Heart left ventricle (tissue), 16 donors: ENCODE data around the gene SUPT3H. TPM values are rescaled to one million over a fixed set of nuclear protein-coding genes. Genes with fewer than 3 reads are reported as not detected.

ENCODE experiments used
- ATAC-seq, 4 donors: fragments of 200-7000 bp; cut with Tn5 transposase; one replicate each; pipeline ENCODE4 v1.9.1; 2020 to 2022; ENCODE audit warnings: moderate library complexity in 4 of 4, mild to moderate bottlenecking in 3 of 4, moderate number of reproducible peaks in 1 of 4
- DNase-seq, 5 donors: peaks; one replicate each; pipeline ENCODE4 v3.0.0-alpha.2; 2020
- H3K27ac ChIP-seq, 12 donors: fragments of 200-600 bp; sonication (generic) in 4 of 12; one replicate each; pipeline versions ENCODE4 v1.5.0 to v1.8.0; 2016 to 2022; ENCODE audit warnings: mild to moderate bottlenecking in 2 of 12
- H3K27me3 ChIP-seq, 9 donors: fragments of 200-600 bp; sonication (generic) in 2 of 9; one replicate each; pipeline versions ENCODE4 v1.5.1 to v1.8.0; 2016 to 2022; ENCODE audit warnings: mild to moderate bottlenecking in 3 of 9
- H3K36me3 ChIP-seq, 9 donors: fragments of 200-600 bp; sonication (generic) in 2 of 9; one replicate each; pipeline versions ENCODE4 v1.5.0 to v1.8.0; 2018 to 2022; ENCODE audit warnings: mild to moderate bottlenecking in 2 of 9
- H3K4me1 ChIP-seq, 12 donors: fragments of 200-600 bp; sonication (generic) in 4 of 12; one replicate each; pipeline versions ENCODE4 v1.5.0 to v1.8.0; 2016 to 2022; ENCODE audit warnings: mild to moderate bottlenecking in 3 of 12
- H3K4me3 ChIP-seq, 12 donors: fragments of 200-600 bp; sonication (generic) in 4 of 12; one replicate each; pipeline versions ENCODE4 v1.5.0 to v1.8.0; 2017 to 2022; ENCODE audit warnings: mild to moderate bottlenecking in 9 of 12, moderate library complexity in 4 of 12
- H3K9me3 ChIP-seq, 12 donors: fragments of 200-600 bp; sonication (generic) in 4 of 12; one replicate each; pipeline versions ENCODE4 v1.5.0 to v1.8.0; 2016 to 2022; ENCODE audit warnings: mild to moderate bottlenecking in 1 of 12
- POLR2A ChIP-seq, 2 donors: fragments of 450-650 bp; IDR thresholded peaks; one replicate each; pipeline ENCODE4 v1.6.1; 2017; ENCODE audit warnings: antibody characterized with exemption in 2 of 2, mild to moderate bottlenecking in 2 of 2, moderate library complexity in 2 of 2
- WGBS, 4 donors: extraction: QIAGEN DNeasy Blood & Tissue Kit in 2 of 4; methylation state at CpG; one replicate each; pipeline versions ENCODE4 v1.1.5 to v1.1.7; 2013 to 2018; 5-methylcytosine and 5-hydroxymethylcytosine counted together
- intact Hi-C, 10 donors: fragments of 100-400 bp; cut with DNase I; formaldehyde crosslinking; loops; one replicate each; pipeline versions ENCODE4 v1.11.1 to v1.14.2; 2022
- polyA plus RNA-seq, 2 donors: library from polyadenylated mRNA; stranded (reverse); fragments of 200-250 nt; gene quantifications; one replicate each; pipeline ENCODE4 v1.2.3, GENCODE V29; 2013
- total RNA-seq, 9 donors: library from RNA; depleted of rRNA in 2 of 9; stranded (reverse); fragments of >200 nt in 2 of 9; fragmentation: NEBNext Ultra II Directional in 3 of 9; extraction: Animal tissue kit (Norgen Biotek cat#: 25700) in 3 of 9; gene quantifications; one replicate each; pipeline versions ENCODE4 v1.1.0 to v1.2.4, GENCODE V29; 2016 to 2023
- TF ChIP-seq, protein P1 (sequence below), 12 donors: fragments of 200-600 bp; sonication (generic) in 4 of 12; IDR thresholded peaks; one replicate each; pipeline versions ENCODE4 v1.5.0 to v1.8.0; 2018 to 2022; ENCODE audit warnings: antibody characterized with exemption in 12 of 12, mild to moderate bottlenecking in 5 of 12
- donor health status: ischemic (EF 13 %, LVEDD 7.1; RV severe dilation, severe dysfunction).
- donor health status: healthy with polysubstance abuse.
- donor health status: DM: no; HTN: yes; CAD: no.
- donor health status: DM: no; HTN: no; CAD: no.
- donor health status: ischemic (EF 25% LVEDD 6.9; RV normal size, moderate dysfunction).
- donor health status: ischemic (EF 25% LVEDD 5.7; RV mildly dilated, moderate dysfunction).
- donor health status: healthy.
- donor health status: DM: yes; HTN: yes; CAD: no.
- donor health status: ischemic (EF 35%, LVEDD 5.7; RV mildly dilated, moderate dysfunction).
- donor health status: nonischemic (EF 11% LVEDD 7.7; RV severe dilation, severe dysfunction).
- donor health status: DM: yes; HTN: yes; CAD: no.
- donor health status: PGD.
- donor health status: ischemic (EF 29% LVEDD 5.4; RV normal size, mild dysfunction).
- donor health status: nonischemic (EF 23%, LVEDD 6.1; RV moderate dilation, normal function).

SUPT3H gene
- total and polyA plus RNA-seq, 11 donors, result 1.5 to 8.1 (median 4.1) TPM

DNA sequence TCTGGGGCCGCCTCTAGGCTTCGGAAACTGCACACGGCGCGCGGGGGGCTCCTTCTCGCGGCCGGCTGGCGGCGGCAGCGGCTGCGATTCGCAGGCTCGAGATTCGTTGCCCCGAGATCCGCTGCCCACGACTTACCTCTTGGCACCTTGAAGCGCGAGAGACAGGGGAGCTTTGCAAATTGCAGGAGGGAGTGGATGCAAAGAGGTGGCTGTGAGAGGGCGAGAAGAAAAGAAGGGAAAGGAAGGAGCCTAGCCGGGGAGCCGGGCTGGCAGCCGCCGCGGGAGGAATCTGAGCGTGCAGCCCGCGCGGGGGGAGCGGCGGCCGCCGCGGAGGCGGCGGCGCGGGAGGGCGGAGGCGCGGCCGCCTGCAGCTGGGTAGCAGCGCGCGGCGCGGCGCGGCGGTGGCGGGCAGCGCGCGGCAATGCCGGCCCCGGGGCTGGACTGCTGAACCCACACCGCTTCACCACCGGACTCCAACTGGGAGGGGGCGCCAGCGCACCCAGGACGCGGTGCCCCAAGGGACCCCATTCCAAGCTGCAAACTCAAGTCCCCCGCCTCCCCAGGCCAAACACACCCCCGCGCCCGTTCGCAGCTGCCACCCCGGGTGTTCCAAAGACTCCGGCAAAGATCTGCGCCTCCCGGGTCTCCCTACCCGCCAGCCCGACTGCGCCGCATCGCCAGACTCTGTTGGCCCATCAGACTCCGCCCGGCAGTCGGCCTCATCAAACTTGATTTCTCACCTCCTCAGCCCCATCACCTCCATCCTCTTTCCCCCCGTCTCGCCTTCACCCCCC, 44.2 kb upstream of the SUPT3H start:
- 1% methylated on average over 69 to 83 of the region's 83 CpGs for WGBS, 4 donors
- H3K27ac ChIP-seq, result peak overlapping the region in 7 of 12 donors; percentile 37 to 82 (median 54)
- DNase-seq (peak; percentile 50 to 81 (median 65)), ATAC-seq (peak; percentile 39 to 77 (median 56))
- H3K27me3 ChIP-seq, result peaks cover 2 to 55% (median 23%) of the 10 kb centered on the region in 9 donors
- no peaks in the 10 kb centered on the region for H3K36me3 ChIP-seq
- no peaks in the 10 kb centered on the region for H3K9me3 ChIP-seq
- H3K4me3 ChIP-seq, result peak overlapping the region; percentile 41 to 81 (median 70)
- TF ChIP-seq, protein P1, sequence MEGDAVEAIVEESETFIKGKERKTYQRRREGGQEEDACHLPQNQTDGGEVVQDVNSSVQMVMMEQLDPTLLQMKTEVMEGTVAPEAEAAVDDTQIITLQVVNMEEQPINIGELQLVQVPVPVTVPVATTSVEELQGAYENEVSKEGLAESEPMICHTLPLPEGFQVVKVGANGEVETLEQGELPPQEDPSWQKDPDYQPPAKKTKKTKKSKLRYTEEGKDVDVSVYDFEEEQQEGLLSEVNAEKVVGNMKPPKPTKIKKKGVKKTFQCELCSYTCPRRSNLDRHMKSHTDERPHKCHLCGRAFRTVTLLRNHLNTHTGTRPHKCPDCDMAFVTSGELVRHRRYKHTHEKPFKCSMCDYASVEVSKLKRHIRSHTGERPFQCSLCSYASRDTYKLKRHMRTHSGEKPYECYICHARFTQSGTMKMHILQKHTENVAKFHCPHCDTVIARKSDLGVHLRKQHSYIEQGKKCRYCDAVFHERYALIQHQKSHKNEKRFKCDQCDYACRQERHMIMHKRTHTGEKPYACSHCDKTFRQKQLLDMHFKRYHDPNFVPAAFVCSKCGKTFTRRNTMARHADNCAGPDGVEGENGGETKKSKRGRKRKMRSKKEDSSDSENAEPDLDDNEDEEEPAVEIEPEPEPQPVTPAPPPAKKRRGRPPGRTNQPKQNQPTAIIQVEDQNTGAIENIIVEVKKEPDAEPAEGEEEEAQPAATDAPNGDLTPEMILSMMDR (IDR thresholded peaks at IDR 0.05), result peak in 6 of 12 donors; percentile 4 to 42 (median 19)
- no peak for TF ChIP-seq POLR2A (IDR thresholded peaks at IDR 0.05)
- intact Hi-C loops, result loop anchor here in 9 of 10 donors (1.0 to 10.0 kb wide), 6 partner anchors 45 to 765 kb away; partner anchors contain the start of gene SUPT3H (in 2 of the 9)
- H3K4me1 ChIP-seq, result peaks cover 2 to 48% (median 21%) of the 10 kb centered on the region in 12 donors

DNA sequence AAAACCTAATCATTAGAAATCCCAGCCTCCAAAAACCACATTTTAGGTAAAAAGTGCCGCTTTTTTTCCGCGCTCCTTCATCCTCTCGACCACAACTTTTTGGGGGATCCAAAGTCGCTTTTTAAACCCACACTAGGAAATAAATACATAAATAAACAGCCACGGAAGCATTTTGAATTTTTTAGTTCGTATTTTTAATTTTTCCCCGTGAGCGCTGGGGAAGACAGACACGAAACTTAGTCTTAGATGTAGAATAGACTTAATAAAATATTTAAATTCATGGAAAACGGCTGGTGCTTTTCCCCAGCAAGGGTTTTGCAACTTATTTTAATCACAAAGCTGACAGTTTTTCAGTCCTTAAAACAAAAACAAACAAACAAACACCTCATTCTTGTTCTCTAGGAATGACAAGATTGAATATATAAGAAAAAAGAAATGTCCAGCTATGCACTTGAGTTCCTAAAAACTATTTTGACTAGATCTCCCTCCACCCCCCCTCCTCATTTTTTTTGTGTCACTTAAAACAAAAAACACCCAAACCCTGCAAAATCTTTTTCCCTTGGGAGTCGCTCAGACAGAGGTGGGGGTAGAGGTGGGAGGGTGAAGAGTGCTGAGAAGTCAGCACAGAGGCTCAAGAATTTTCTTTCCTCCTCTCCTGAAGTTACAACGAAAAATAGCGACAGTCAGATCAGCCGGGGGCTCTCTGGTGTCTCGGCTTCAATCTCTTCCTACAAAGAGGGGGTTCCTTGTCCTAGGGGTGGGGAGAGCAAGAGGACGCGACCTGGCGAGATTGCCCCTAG, 43.4 kb upstream of the SUPT3H start:
- Histone ChIP-seq H3K4me1 (peaks cover 2 to 48% (median 21%) of the 10 kb centered on the region in 12 donors), H3K4me3 (peak overlapping the region; percentile 36 to 81 (median 70)), H3K36me3 (no peaks in the 10 kb centered on the region), H3K27me3 (peaks cover 2 to 60% (median 23%) of the 10 kb centered on the region in 9 donors), H3K27ac (peak overlapping the region in 6 of 12 donors; percentile 16 to 78 (median 51)), H3K9me3 (no peaks in the 10 kb centered on the region)
- DNase-seq, result no peak
- intact Hi-C loops, result loop anchor here in 8 of 10 donors (5.0 to 10.0 kb wide), 4 partner anchors 44 to 764 kb away; partner anchors contain the start of gene SUPT3H (in 2 of the 8)
- WGBS, 4 donors, result 9 to 10% (median 10%) methylated on average over 19 of the region's 19 CpGs
- no peak for TF ChIP-seq POLR2A (IDR thresholded peaks at IDR 0.05)
- TF ChIP-seq, protein P1 (IDR thresholded peaks at IDR 0.05), result no peak
- peak in 1 of 4 donors; percentile 2 for ATAC-seq

DNA sequence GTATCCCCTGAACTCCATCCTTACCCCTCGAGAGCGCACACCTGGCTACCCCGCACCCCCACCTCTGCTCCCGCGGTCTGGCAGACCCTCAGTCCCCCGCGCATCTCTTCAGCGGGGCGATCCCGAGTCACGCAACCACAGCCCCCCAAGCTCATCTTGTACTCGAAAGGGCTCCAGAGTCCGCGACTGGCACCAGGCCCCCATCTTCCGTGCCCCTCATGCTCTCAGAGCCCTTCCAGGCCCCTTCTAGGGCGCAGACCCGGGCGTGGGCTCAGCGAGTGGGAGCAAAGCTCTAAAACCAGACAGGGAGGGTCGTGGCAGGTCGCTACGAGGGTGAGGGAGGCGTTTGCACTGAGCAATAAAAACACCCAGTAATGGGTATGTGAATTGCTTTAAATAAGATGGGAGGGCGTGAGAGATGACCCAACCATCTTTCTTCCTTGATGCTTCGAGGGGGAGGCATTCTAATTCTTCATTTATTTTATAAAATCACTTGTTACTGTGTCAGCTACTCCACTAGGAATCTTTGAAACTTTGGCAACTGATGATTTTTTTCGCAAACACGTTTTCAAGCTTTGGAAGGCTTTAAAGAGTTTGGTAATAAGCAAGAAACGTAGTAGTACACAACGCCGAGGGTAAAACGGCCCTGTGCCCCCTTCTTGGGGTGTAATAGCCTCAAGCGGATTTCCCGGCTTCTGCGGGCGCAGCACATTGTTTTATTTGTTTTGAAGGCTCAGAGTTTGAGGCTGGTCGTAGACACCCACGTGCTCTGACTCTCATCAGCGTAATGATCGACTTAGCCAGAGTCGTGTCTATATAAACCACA, 42.6 kb upstream of the SUPT3H start:
- intact Hi-C loops, result loop anchor here in 8 of 10 donors (5.0 to 10.0 kb wide), 4 partner anchors 43 to 763 kb away; partner anchors contain the start of gene SUPT3H (in 2 of the 8)
- H3K36me3 ChIP-seq, result no peaks in the 10 kb centered on the region
- ATAC-seq, result peak in 1 of 4 donors; percentile 18
- 5 to 10% (median 8%) methylated on average over 34 to 40 of the region's 40 CpGs for WGBS, 4 donors
- H3K27me3 ChIP-seq, result peaks cover 2 to 64% (median 24%) of the 10 kb centered on the region in 9 donors
- peak overlapping the region in 11 of 12 donors; percentile 0 to 81 (median 67) for H3K4me3 ChIP-seq
- peak overlapping the region in 1 of 12 donors; percentile 78 for H3K27ac ChIP-seq
- H3K4me1 ChIP-seq, result peaks cover 2 to 48% (median 21%) of the 10 kb centered on the region in 12 donors
- TF ChIP-seq, protein P1 (IDR thresholded peaks at IDR 0.05), result no peak
- no peaks in the 10 kb centered on the region for H3K9me3 ChIP-seq
- peak in 2 of 5 donors; percentile 24 to 26 for DNase-seq
